Spleen (tissue), 11 donors: Measurements from ENCODE around the gene SNCB. TPM values are rescaled to one million over a fixed set of nuclear protein-coding genes. Genes with fewer than 3 reads are reported as not detected.
A peak's percentile ranks its signal among the peaks of the same experiment; 100 is the strongest.

ENCODE experiments used
- DNase-seq: peaks from one replicate; pipeline ENCODE4 v3.0.0-alpha.2; 2020
- H3K27ac ChIP-seq, 8 donors: fragments of 200-600 bp; sonication (generic) in 7 of 8; 1 replicate in 4 of 8; 2 replicates in 4 of 8; pipeline versions ENCODE4 v1.5.0 to v1.8.0; 2016 to 2021; ENCODE audit warnings: inconsistent platforms in 4 of 8, mild to moderate bottlenecking in 4 of 8, moderate library complexity in 1 of 8
- H3K27me3 ChIP-seq, 7 donors: fragments of 200-600 bp; sonication (generic) in 6 of 7; replicated peaks in 1 of 7; 1 replicate in 4 of 7; 2 replicates in 3 of 7; pipeline versions ENCODE4 v1.5.0 to v1.8.0; 2016 to 2021; ENCODE audit warnings: inconsistent platforms in 3 of 7, mild to moderate bottlenecking in 1 of 7
- H3K36me3 ChIP-seq, 6 donors: fragments of 200-600 bp; sonication (generic) in 5 of 6; 1 replicate in 4 of 6; 2 replicates in 2 of 6; pipeline versions ENCODE4 v1.5.0 to v1.8.0; 2016 to 2021; ENCODE audit warnings: inconsistent platforms in 2 of 6
- H3K4me1 ChIP-seq, 6 donors: fragments of 200-600 bp; sonication (generic) in 5 of 6; 1 replicate in 3 of 6; 2 replicates in 3 of 6; pipeline versions ENCODE4 v1.5.0 to v1.8.0; 2016 to 2021; ENCODE audit warnings: inconsistent platforms in 3 of 6
- H3K4me3 ChIP-seq, 8 donors: fragments of 200-600 bp; sonication (generic) in 7 of 8; 1 replicate in 4 of 8; 2 replicates in 4 of 8; pipeline versions ENCODE4 v1.5.0 to v1.8.0; 2016 to 2021; ENCODE audit warnings: inconsistent platforms in 4 of 8, mild to moderate bottlenecking in 4 of 8, moderate library complexity in 2 of 8
- H3K9me3 ChIP-seq, 8 donors: fragments of 200-600 bp; sonication (generic) in 7 of 8; 1 replicate in 4 of 8; 2 replicates in 4 of 8; pipeline versions ENCODE4 v1.5.0 to v1.8.0; 2016 to 2021; ENCODE audit warnings: inconsistent platforms in 4 of 8
- CTCF ChIP-seq, 11 experiments: fragments of 200-600 bp in 7 of 11; fragments of 450-650 bp in 4 of 11; sonication (generic) in 4 of 11; IDR thresholded peaks in 8 of 11; conservative IDR thresholded peaks in 3 of 11; 1 replicate in 7 of 11; 2 replicates in 4 of 11; pipeline versions ENCODE4 v1.4.0 to v1.8.0; 2016 to 2021; ENCODE audit warnings: antibody characterized with exemption in 11 of 11, inconsistent platforms in 4 of 11, mild to moderate bottlenecking in 1 of 11
- POLR2A ChIP-seq, 3 donors: fragments of 450-650 bp; IDR thresholded peaks; one replicate each; pipeline ENCODE4 v1.5.1; 2017; ENCODE audit warnings: antibody characterized with exemption in 3 of 3, mild to moderate bottlenecking in 1 of 3
- POLR2AphosphoS5 ChIP-seq, 3 donors: sonication (generic); formaldehyde crosslinking; IDR thresholded peaks; one replicate each; pipeline ENCODE4 v1.5.1; 2017; ENCODE audit warnings: antibody characterized with exemption in 3 of 3
- whole genome bisulfite sequencing, 5 donors: extraction: QIAGEN DNeasy Blood & Tissue Kit in 3 of 5; methylation state at CpG; one replicate each; pipeline versions ENCODE4 v1.1.5 to v1.1.7; 2013 to 2018; 5-methylcytosine and 5-hydroxymethylcytosine counted together
- intact Hi-C: fragments of 100-400 bp; cut with DNase I; formaldehyde crosslinking; loops from one replicate; pipeline ENCODE4 v1.15.0; 2023; ENCODE audit warnings: low total_unique reads
- polyA plus RNA-seq, 3 donors: library from polyadenylated mRNA; stranded (reverse); fragments of 200-250 nt; gene quantifications; one replicate each; pipeline ENCODE4 v1.2.1, GENCODE V29; 2013
- total RNA-seq, 7 donors: library from RNA; depleted of rRNA in 3 of 7; stranded (reverse); fragments of >200 nt in 3 of 7; fragmentation: NEBNext Ultra II Directional in 4 of 7; extraction: Animal tissue kit (Norgen Biotek cat#: 25700) in 4 of 7; gene quantifications; one replicate each; pipeline versions ENCODE4 v1.1.0 to v1.2.1, GENCODE V29; 2016 to 2021
- donor health status: healthy with polysubstance abuse.
- donor health status: DM: no; HTN: no; CAD: no; lungs with moderate emphysema.
- donor health status: DM: no; HTN: no; CAD: no.
- donor health status: Bipolar disorder and iron deficiency.
- donor health status: healthy.
- donor health status: DM: no; HTN: no; CAD: no.
- donor health status: DM: yes; HTN: yes; CAD: no.

The SNCB gene
- total and polyA plus RNA-seq, 10 donors = 0.19 to 0.41 (median 0.33) TPM; not detected in 7

- Histone ChIP-seq H3K36me3 (peaks cover 0 to 17% (median 10%) of the 10 kb centered on the region in 6 donors), H3K4me3 (peak overlapping the region in 1 of 8 donors; percentile 15), H3K4me1 (peaks cover 12 to 38% (median 32%) of the 10 kb centered on the region in 6 donors), H3K27me3 (peaks cover 0 to 36% (median 10%) of the 10 kb centered on the region in 7 donors), H3K27ac (no peak overlapping the region), H3K9me3 (no peaks in the 10 kb centered on the region)
- TF ChIP-seq POLR2AphosphoS5 (IDR thresholded peaks at IDR 0.05) (peak; percentile 29 to 72 (median 63)), POLR2A (IDR thresholded peaks at IDR 0.05) (no peak), CTCF (IDR thresholded peaks at IDR 0.05 in 8 of 11, conservative IDR thresholded peaks at IDR 0.05 in 3 of 11) (peak; percentile 74 to 98 (median 97))
- DNase-seq = peak; percentile 95
- WGBS, 5 donors = 46 to 56% (median 53%) methylated on average over 14 to 33 of the region's 33 CpGs
- intact Hi-C loops = loop anchor here (5.0 kb wide), 1 partner anchor 296 kb away; no protein-coding TSS in a partner anchor
Measured at GRCh38 chr5:176660860-176661641, 30.7 kb upstream of the SNCB start.

DNA sequence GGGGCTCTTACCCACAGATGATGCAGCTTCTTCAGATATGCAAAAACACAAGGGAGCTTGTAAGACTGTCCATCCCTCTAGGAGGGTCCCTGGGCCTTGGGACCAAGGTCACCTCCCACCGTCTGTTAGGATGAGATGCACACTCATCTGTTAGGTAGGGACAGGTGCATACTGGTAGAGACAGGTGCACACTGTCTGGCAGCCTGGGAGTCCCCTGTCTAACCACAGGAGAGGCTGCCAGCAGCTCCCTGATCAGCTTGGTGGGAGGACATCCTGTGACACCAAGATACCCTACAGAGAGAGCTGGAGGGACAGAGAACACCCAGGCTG lies 30.2 kb upstream of the SNCB start:
- Histone ChIP-seq H3K27me3 (peaks cover 0 to 32% (median 10%) of the 10 kb centered on the region in 7 donors), H3K4me1 (peaks cover 12 to 38% (median 32%) of the 10 kb centered on the region in 6 donors), H3K4me3 (no peak overlapping the region), H3K9me3 (no peaks in the 10 kb centered on the region), H3K36me3 (peaks cover 0 to 23% (median 12%) of the 10 kb centered on the region in 6 donors), H3K27ac (no peak overlapping the region)
- intact Hi-C loops = loop anchor here (5.0 kb wide), 1 partner anchor 297 kb away; no protein-coding TSS in a partner anchor
- TF ChIP-seq CTCF (IDR thresholded peaks at IDR 0.05 in 8 of 11, conservative IDR thresholded peaks at IDR 0.05 in 3 of 11) (no peak), POLR2A (IDR thresholded peaks at IDR 0.05) (no peak), POLR2AphosphoS5 (IDR thresholded peaks at IDR 0.05) (no peak)
- 0 to 20% (median 13%) methylated on average over 1 of the region's 1 CpG for WGBS, 5 donors
- DNase-seq = peak; percentile 75

DNA sequence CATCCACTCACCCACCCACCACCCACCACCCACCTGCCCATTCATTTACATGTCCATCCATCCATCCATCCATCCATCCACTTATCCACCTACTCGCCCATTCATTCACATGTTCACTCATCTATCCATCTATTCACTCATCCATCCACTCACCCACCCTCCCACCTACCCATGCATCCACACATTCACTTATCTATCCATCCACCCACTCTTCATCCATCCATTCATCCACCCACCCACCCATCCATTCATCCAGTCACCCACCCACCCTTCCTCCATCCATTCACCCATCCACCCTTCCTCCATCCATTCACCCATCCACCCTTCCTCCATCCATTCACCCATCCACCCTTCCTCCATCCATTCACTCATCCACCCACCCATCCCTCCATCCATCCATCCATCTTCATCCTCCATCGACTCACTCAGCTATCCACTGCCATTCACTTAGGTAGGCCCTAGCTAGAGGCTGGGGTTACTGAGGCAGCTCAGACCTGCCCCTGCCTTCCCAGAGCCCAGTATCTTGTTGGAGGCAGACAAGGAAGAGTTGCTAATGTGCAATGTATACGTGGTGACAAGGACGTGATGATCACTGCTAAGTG lies 29.6 kb upstream of the SNCB start:
- Histone ChIP-seq H3K27me3 (peaks cover 0 to 28% (median 10%) of the 10 kb centered on the region in 7 donors), H3K36me3 (peaks cover 0 to 28% (median 16%) of the 10 kb centered on the region in 6 donors), H3K9me3 (no peaks in the 10 kb centered on the region), H3K4me1 (peaks cover 12 to 38% (median 32%) of the 10 kb centered on the region in 6 donors), H3K4me3 (no peak overlapping the region), H3K27ac (no peak overlapping the region)
- WGBS, 5 donors = 74 to 89% (median 75%) methylated on average over 4 of the region's 4 CpGs
- intact Hi-C loops = loop anchor here (5.0 kb wide), 1 partner anchor 297 kb away; no protein-coding TSS in a partner anchor
- TF ChIP-seq CTCF (IDR thresholded peaks at IDR 0.05 in 8 of 11, conservative IDR thresholded peaks at IDR 0.05 in 3 of 11) (no peak), POLR2A (IDR thresholded peaks at IDR 0.05) (no peak), POLR2AphosphoS5 (IDR thresholded peaks at IDR 0.05) (no peak)
- no peak for DNase-seq

GRCh38 chr5:176659512-176659839 lies 29.1 kb upstream of the SNCB start:
- Histone ChIP-seq H3K9me3 (no peaks in the 10 kb centered on the region), H3K27ac (peak overlapping the region in 5 of 8 donors; percentile 49 to 81 (median 59)), H3K27me3 (peaks cover 0 to 23% (median 8%) of the 10 kb centered on the region in 7 donors), H3K4me1 (peaks cover 12 to 38% (median 32%) of the 10 kb centered on the region in 6 donors), H3K4me3 (no peak overlapping the region), H3K36me3 (peaks cover 0 to 33% (median 21%) of the 10 kb centered on the region in 6 donors)
- TF ChIP-seq POLR2A (IDR thresholded peaks at IDR 0.05) = no peak
- intact Hi-C loops = no loop called here
- no peak for DNase-seq
- WGBS, 5 donors = 69 to 80% (median 75%) methylated on average over 7 of the region's 7 CpGs
